IPS-18a (cell line): ENCODE measurements around the gene PRKAG1.

ENCODE experiments used
- H3K27ac ChIP-seq: one replicate; pipeline ENCODE4 v1.5.1; 2013; ENCODE audit warnings: low read length
- H3K27me3 ChIP-seq: one replicate; pipeline ENCODE4 v1.6.1; 2013; ENCODE audit warnings: mild to moderate bottlenecking, low read length; ENCODE audit not compliant: control insufficient read depth, insufficient read depth
- H3K36me3 ChIP-seq: one replicate; pipeline ENCODE4 v1.6.1; 2013; ENCODE audit warnings: low read depth, low read length; ENCODE audit not compliant: control insufficient read depth
- H3K4me1 ChIP-seq: one replicate; pipeline ENCODE4 v1.6.1; 2013; ENCODE audit warnings: low read depth, low read length; ENCODE audit not compliant: control insufficient read depth
- H3K4me3 ChIP-seq: one replicate; pipeline ENCODE4 v1.5.1; 2013; ENCODE audit warnings: low read length
- H3K9ac ChIP-seq: one replicate; pipeline ENCODE4 v1.6.1; 2013; ENCODE audit warnings: mild to moderate bottlenecking, low read length, moderate library complexity
- H3K9me3 ChIP-seq: one replicate; pipeline ENCODE4 v1.6.1; 2013; ENCODE audit warnings: low read depth, low read length; ENCODE audit not compliant: control insufficient read depth

PRKAG1 gene

DNA sequence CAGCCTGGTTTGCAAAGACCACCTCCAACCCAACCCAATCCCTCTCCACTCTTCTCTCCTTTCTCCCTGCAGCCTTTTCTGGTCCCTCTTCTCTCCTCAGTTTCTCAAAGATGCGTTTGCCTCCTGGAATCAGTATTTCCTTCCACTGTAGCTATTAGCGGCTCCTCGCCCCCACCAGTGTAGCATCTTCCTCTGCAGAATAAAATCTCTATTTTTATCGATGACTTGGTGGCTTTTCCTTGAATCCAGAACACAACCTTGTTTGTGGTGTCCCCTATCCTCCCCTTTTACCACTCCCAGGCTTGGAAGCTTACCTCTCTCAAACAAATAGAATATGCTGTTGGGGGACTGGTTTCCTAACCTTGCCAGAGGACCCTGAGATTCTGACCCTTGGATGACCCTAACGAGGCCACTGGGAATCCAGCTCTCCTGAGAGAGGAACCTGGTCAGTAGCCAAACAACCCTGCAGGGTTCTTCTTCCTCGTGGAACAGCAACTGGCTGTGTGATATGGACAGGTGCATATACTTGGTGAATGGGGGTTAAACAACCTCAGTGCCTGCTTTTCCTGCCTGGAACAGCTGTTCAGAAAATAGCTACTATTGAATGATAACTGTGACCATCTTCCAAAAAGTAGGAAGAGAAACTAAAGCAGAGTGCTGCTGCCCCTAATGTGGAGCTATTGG is 36.0 kb downstream of the PRKAG1 start:
- H3K27me3 ChIP-seq = peaks cover 99% of the 10 kb centered on the region
- H3K27ac ChIP-seq = no peak overlapping the region
- H3K36me3 ChIP-seq = no peaks in the 10 kb centered on the region
- H3K4me3 ChIP-seq = no peak overlapping the region
- H3K9ac ChIP-seq = no peak overlapping the region
- H3K9me3 ChIP-seq = no peaks in the 10 kb centered on the region
- H3K4me1 ChIP-seq = peaks cover 18% of the 10 kb centered on the region

- no peaks in the 10 kb centered on the region for H3K9me3 ChIP-seq
- no peak overlapping the region for H3K27ac ChIP-seq
- peaks cover 18% of the 10 kb centered on the region for H3K4me1 ChIP-seq
- H3K9ac ChIP-seq = no peak overlapping the region
- H3K36me3 ChIP-seq = no peaks in the 10 kb centered on the region
- H3K27me3 ChIP-seq = peaks cover 99% of the 10 kb centered on the region
- no peak overlapping the region for H3K4me3 ChIP-seq
Observed at GRCh38 chr12:48981757-48982157, 36.8 kb downstream of the PRKAG1 start.

GRCh38 chr12:48980953-48981756 is 37.4 kb downstream of the PRKAG1 start:
- Histone ChIP-seq H3K9me3 (no peaks in the 10 kb centered on the region), H3K27ac (no peak overlapping the region), H3K4me3 (peak overlapping the region; percentile 48), H3K4me1 (peaks cover 18% of the 10 kb centered on the region), H3K27me3 (peaks cover 100% of the 10 kb centered on the region), H3K36me3 (no peaks in the 10 kb centered on the region), H3K9ac (no peak overlapping the region)

DNA sequence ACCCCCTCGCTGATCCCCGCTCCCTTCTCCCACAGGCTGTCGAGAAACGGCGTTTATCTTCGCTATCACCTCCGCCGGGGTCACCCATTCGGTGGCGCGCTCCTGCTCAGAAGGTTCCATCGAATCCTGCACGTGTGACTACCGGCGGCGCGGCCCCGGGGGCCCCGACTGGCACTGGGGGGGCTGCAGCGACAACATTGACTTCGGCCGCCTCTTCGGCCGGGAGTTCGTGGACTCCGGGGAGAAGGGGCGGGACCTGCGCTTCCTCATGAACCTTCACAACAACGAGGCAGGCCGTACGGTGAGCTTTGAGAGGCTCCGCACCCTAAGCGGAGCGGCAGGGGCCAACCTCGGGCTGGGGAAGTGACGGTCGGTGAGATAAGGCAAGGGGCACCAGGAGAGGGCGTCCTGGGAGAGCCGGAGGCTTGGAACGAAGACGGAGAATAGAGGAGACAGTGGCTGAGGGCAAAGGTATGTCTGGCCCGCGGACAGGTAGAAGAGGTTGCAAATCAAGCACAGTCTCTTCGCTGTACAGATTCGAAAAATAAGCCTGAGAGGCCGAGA is 38.1 kb downstream of the PRKAG1 start:
- Histone ChIP-seq H3K9ac (no peak overlapping the region), H3K36me3 (no peaks in the 10 kb centered on the region), H3K27me3 (peaks cover 100% of the 10 kb centered on the region), H3K9me3 (no peaks in the 10 kb centered on the region), H3K4me3 (peak overlapping the region; percentile 48), H3K27ac (no peak overlapping the region), H3K4me1 (peaks cover 18% of the 10 kb centered on the region)

DNA sequence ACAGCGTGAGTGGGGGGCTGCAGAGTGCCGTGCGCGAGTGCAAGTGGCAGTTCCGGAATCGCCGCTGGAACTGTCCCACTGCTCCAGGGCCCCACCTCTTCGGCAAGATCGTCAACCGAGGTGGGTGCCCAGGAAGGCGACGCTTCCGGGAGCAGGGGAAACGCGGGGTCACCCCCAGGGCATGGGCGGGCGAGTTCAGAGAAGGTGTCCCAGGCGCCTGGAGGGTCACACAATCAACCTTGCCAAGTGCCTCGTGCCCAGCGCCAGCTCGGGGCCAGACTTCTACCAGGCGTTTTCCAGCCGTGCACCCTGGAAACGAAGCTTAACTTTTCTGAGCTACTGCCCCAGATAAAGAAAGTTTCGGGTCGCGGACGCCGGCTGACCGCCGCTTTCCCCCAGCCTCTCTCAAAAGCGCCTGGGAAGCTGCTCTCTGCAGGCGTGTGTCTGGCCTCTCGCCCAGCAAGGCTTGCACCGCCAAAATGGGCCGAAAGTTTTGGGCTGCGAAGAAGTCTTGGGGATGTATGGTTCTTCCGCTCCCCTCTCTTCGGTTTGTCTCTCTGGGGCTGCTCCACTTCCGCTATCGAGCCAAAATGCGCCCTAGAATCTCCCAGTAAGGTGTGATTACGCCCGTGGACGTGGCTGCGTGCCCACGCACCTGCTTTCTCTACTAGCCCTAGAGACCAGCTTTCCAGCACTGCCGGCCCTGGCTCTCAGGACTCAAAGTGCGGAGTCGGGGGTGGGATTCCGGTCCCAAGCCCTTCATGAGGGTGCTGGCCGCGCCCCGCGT is 38.8 kb downstream of the PRKAG1 start:
- no peak overlapping the region for H3K27ac ChIP-seq
- H3K36me3 ChIP-seq = no peaks in the 10 kb centered on the region
- H3K9me3 ChIP-seq = no peaks in the 10 kb centered on the region
- peaks cover 18% of the 10 kb centered on the region for H3K4me1 ChIP-seq
- H3K4me3 ChIP-seq = peak overlapping the region; percentile 33
- no peak overlapping the region for H3K9ac ChIP-seq
- H3K27me3 ChIP-seq = peaks cover 100% of the 10 kb centered on the region

DNA sequence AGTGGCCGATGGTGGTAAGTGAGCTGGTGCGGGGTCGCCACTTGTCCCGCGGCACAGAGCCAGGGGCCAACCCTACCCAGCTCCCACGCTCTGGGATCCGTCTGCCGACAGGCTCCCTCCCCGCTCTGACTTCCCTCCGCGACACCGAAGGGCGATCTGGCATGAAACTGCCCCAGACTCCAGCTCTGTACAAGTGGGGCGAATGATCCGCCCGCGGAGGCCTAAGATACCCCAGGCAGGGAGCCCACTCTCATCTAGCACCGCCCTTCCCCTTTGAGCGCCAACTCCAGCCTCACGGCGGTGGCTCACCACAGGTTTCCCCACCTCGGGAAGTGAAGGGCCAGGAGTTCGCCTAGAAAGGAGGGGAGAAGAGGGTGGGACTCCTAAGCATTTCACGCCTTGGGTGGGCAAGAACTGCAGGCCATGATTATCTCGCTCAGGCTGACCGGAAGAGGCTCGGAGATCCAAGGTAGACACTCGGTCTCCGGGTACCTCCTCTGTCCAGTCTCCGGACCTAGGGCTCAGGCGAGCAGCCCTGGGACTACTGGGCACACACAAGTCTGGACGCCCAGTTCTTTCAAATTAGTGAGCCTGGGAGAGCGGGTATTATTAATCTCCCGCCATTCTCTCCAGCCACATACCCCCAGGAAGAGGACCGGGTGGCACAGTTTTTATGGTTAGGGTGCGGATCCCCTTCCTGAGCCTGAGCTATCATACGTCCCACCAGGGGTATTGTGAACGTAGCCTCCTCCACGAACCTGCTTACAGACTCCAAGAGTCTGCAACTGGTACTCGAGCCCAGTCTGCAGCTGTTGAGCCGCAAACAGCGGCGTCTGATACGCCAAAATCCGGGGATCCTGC is 39.6 kb downstream of the PRKAG1 start:
- no peak overlapping the region for H3K27ac ChIP-seq
- H3K4me3 ChIP-seq = peak overlapping the region; percentile 33
- H3K9me3 ChIP-seq = no peaks in the 10 kb centered on the region
- no peaks in the 10 kb centered on the region for H3K36me3 ChIP-seq
- H3K27me3 ChIP-seq = peaks cover 100% of the 10 kb centered on the region
- no peak overlapping the region for H3K9ac ChIP-seq
- H3K4me1 ChIP-seq = peaks cover 18% of the 10 kb centered on the region

- H3K9ac ChIP-seq = no peak within 1 kb of the TSS
- peak within 1 kb of the TSS; percentile 33 for H3K4me3 ChIP-seq
- no peak within 1 kb of the TSS for H3K27ac ChIP-seq
- peaks cover 18% of the 10 kb centered on the region for H3K4me1 ChIP-seq
- peaks cover 100% of the 10 kb centered on the region for H3K27me3 ChIP-seq
- no peaks in the 10 kb centered on the region for H3K9me3 ChIP-seq
- no peaks in the 10 kb centered on the region for H3K36me3 ChIP-seq
Observed at GRCh38 chr12:48978291-48978740, 40.3 kb downstream of the PRKAG1 start, which contains the start of gene WNT1. WNT1 (plus strand) TSS chr12:48978322; CDS start chr12:48978651, 329 bp downstream.

DNA sequence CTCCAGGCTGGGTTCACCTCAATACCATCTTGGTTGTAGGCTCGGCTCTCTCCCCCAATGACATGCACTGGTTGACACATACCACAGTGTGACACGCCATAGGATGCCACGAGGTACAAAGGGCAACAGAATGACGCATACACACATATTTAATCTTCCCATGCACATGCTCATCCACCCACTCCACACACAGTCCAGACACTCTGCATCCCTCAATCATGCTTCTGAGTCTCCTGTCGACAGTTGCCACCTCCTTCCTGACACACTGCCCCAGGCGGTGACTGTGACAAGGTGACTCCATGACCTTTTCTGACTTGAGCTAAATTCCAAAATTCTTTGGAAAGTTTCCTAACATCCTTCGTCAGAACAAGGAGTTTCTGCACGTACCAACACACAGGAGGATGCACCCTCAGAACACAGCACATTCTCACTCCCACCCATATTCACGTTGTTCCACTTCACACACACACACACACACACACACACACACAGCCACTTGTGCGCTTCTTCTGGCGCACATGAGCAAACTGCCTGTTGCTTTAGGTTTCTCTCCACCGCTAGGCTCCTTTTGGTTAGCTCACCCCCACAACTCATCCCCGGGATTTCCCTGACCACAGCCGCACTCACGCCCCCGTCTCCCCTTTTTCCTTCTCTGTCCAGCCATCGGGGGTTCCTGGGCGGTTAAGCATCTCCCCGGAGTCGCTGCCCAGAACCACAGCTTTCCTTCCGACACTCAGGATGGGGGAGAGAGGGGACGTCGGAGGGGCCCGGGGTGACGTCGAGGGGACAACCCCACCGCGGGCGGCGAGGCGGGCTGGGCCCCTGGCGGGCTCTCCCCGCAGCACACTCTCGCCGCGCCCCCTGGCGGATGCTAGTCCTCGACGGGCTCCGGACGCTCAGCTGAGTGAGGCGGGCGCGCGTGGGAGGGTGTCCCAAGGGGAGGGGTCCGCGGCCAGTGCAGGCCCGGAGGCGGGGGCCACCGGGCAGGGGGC is 41.0 kb downstream of the PRKAG1 start:
- H3K9ac ChIP-seq = no peak overlapping the region
- H3K27me3 ChIP-seq = peaks cover 100% of the 10 kb centered on the region
- peaks cover 18% of the 10 kb centered on the region for H3K4me1 ChIP-seq
- H3K36me3 ChIP-seq = no peaks in the 10 kb centered on the region
- H3K4me3 ChIP-seq = no peak overlapping the region
- H3K27ac ChIP-seq = no peak overlapping the region
- no peaks in the 10 kb centered on the region for H3K9me3 ChIP-seq

DNA sequence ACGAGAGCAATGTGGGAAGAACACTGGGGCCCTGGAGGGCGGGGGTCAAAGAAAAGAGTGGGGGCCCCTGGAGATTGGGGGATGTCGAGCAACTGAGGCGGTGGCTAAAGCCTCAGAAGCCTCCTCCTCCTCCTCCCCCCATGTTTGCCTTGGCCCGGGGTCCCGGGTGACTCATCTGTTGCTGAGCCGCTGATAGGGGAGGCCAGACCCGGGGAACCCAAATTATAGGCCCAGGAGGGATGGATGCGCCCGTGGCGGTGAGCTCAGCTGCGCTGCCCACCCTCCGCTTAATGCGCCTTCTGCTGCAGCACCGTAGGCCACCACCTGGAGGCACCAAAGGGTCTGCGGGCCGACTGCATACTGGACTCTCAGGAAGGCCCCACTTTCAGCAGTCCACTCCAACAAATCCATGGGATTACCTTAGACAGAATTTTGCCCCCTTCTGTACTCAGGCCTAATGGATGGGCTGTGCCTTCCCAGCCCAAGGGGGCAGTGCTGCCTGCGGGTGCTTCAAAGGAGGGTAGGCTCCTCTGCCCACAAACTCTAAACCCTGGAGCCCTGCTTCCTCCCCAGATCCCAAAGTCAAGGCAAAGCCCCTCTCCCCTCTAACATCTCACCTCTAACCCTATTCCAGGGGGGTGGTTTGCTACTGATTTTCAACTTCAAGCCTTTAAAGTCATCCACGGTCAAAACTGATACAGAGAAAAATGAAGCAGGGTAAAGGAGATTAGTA is 44.5 kb downstream of the PRKAG1 start:
- Histone ChIP-seq H3K36me3 (no peaks in the 10 kb centered on the region), H3K9ac (no peak overlapping the region), H3K27ac (no peak overlapping the region), H3K9me3 (no peaks in the 10 kb centered on the region), H3K4me3 (no peak overlapping the region), H3K4me1 (peaks cover 29% of the 10 kb centered on the region), H3K27me3 (peaks cover 100% of the 10 kb centered on the region)
